ENCODE results near the gene SDHA. TPM values are rescaled to one million over a fixed set of nuclear protein-coding genes. Genes with fewer than 3 reads are reported as not detected.

SDHA gene
- total RNA-seq, 1 donor from 2014 or later = 75.0 TPM

DNA sequence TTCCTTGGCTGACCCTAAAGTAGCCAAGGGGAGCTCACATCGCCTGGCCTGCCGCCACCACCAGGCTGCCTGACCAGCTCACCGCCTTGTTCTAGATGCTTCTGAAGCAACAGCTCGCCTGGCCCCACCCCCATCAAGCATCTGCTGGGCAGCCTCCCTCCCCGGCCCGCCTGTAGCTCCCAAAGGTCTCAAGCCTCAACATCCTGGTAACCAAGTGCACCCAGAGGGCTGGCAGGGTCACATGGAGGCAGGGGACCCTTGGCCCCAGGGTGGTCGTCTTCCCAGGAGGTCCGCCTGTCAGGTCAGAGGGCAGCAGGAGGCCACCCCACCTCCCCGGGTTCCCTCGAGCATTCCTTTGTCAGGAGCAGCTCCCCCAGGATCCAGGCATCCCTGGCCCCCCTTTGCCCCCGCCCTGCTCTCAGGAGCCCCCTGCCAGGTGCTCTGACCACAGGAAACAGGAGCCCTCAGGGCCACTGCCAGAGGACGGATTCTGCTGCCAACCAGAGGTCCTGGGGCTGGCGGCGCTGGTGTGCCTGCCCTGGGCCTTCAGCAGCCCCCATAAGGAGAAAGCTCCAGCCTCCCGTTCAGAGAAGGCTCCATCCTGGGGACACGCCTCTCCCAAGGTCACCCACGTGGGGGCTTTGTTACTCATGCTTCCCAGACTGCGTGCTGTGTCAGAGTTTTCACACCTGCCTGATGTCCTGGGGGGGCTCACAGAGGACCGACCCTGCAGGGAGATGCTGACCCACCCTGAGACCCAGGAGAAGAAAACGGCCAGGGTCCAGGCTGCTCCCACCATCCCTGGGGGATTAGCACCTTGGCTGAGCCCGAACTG, 30.3 kb upstream of the SDHA start:
- TF ChIP-seq CTCF (IDR thresholded peaks at IDR 0.05; ENCODE audit: insufficient read depth, low read length, poor library complexity, severe bottlenecking) = no peak
- peaks cover 38% of the 10 kb centered on the region for H3K27me3 ChIP-seq (ENCODE audit: control insufficient read depth, insufficient read depth, low read length)
- no peak overlapping the region for H3K4me3 ChIP-seq (ENCODE audit: low read depth, low read length)
- DNase-seq (ENCODE audit: low read depth) = no peak
- no peaks in the 10 kb centered on the region for H3K36me3 ChIP-seq (ENCODE audit: control insufficient read depth, insufficient read depth, low read length)

GRCh38 chr5:188488-189481, 29.3 kb upstream of the SDHA start:
- Histone ChIP-seq H3K4me3 (ENCODE audit: low read depth, low read length) (no peak overlapping the region), H3K36me3 (ENCODE audit: control insufficient read depth, insufficient read depth, low read length) (no peaks in the 10 kb centered on the region), H3K27me3 (ENCODE audit: control insufficient read depth, insufficient read depth, low read length) (peaks cover 40% of the 10 kb centered on the region)
- TF ChIP-seq CTCF (IDR thresholded peaks at IDR 0.05; ENCODE audit: insufficient read depth, low read length, poor library complexity, severe bottlenecking) = peak; percentile 95
- peak; percentile 26 for DNase-seq (ENCODE audit: low read depth)

GRCh38 chr5:189486-189885, 28.6 kb upstream of the SDHA start:
- TF ChIP-seq CTCF (IDR thresholded peaks at IDR 0.05; ENCODE audit: insufficient read depth, low read length, poor library complexity, severe bottlenecking) = no peak
- no peaks in the 10 kb centered on the region for H3K36me3 ChIP-seq (ENCODE audit: control insufficient read depth, insufficient read depth, low read length)
- DNase-seq (ENCODE audit: low read depth) = no peak
- peaks cover 40% of the 10 kb centered on the region for H3K27me3 ChIP-seq (ENCODE audit: control insufficient read depth, insufficient read depth, low read length)
- H3K4me3 ChIP-seq (ENCODE audit: low read depth, low read length) = no peak overlapping the region

- Histone ChIP-seq H3K27me3 (ENCODE audit: control insufficient read depth, insufficient read depth, low read length) (peaks cover 40% of the 10 kb centered on the region), H3K36me3 (ENCODE audit: control insufficient read depth, insufficient read depth, low read length) (no peaks in the 10 kb centered on the region), H3K4me3 (ENCODE audit: low read depth, low read length) (no peak overlapping the region)
- no peak for TF ChIP-seq CTCF (IDR thresholded peaks at IDR 0.05; ENCODE audit: insufficient read depth, low read length, poor library complexity, severe bottlenecking)
- no peak for DNase-seq (ENCODE audit: low read depth)
These were observed 28.1 kb upstream of the SDHA start for GRCh38 chr5:189976-190365.

DNA sequence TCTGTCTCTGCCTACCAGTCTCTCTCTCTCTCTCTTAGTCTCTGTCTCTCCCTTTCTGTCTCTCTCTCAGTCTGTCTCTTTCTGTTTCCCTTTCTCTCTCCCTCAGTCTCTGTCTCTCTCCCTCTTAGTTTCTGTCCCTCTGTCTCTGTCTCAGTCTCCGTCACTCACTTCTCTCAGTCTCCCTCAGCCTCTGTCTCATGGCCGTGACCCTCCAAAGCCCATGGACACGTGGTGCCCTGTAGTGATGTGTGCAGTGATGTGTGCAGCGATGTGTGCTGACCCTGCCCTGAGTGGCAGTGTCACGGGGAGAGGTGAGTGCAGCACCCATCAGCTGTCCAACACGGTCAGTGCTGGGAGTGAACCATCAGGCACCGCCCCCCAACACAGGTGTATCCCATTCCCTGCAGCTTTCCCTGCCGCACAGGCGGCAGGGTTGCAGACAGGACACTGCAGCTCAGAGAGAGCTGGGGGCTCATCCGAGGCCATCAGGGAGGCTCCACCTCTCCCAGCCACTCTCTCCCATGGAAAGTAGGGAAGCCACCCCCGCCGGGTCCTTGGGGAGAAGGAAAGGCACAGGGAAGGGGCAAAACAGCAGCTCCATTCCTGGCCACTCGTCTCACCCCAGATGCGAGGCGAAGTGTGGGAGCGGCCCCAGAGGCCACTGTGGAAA, 27.6 kb upstream of the SDHA start:
- H3K27me3 ChIP-seq (ENCODE audit: control insufficient read depth, insufficient read depth, low read length) = peaks cover 40% of the 10 kb centered on the region
- H3K36me3 ChIP-seq (ENCODE audit: control insufficient read depth, insufficient read depth, low read length) = no peaks in the 10 kb centered on the region
- DNase-seq (ENCODE audit: low read depth) = no peak
- TF ChIP-seq CTCF (IDR thresholded peaks at IDR 0.05; ENCODE audit: insufficient read depth, low read length, poor library complexity, severe bottlenecking) = no peak
- no peak overlapping the region for H3K4me3 ChIP-seq (ENCODE audit: low read depth, low read length)
